ENCODE results near the gene CDHR5. TPM values are rescaled to one million over a fixed set of nuclear protein-coding genes. Genes with fewer than 3 reads are reported as not detected.

Gene CDHR5
- total RNA-seq, 4 donors from 2014 or later = 0.95 to 1.8 TPM; not detected in 2

- TF ChIP-seq, protein P1, sequence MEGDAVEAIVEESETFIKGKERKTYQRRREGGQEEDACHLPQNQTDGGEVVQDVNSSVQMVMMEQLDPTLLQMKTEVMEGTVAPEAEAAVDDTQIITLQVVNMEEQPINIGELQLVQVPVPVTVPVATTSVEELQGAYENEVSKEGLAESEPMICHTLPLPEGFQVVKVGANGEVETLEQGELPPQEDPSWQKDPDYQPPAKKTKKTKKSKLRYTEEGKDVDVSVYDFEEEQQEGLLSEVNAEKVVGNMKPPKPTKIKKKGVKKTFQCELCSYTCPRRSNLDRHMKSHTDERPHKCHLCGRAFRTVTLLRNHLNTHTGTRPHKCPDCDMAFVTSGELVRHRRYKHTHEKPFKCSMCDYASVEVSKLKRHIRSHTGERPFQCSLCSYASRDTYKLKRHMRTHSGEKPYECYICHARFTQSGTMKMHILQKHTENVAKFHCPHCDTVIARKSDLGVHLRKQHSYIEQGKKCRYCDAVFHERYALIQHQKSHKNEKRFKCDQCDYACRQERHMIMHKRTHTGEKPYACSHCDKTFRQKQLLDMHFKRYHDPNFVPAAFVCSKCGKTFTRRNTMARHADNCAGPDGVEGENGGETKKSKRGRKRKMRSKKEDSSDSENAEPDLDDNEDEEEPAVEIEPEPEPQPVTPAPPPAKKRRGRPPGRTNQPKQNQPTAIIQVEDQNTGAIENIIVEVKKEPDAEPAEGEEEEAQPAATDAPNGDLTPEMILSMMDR (IDR thresholded peaks at IDR 0.05 in 4 of 5, conservative IDR thresholded peaks at IDR 0.05 in 1 of 5) = peak in 4 of 5 experiments; percentile 28 to 50 (median 38)
- no peak for TF ChIP-seq POLR2A (IDR thresholded peaks at IDR 0.05)
- in situ Hi-C loops (cut with MboI; ENCODE audit: low sequenced_read_pairs in 4 of 4) (no loop called here), intact Hi-C loops (cut with DNase I; ENCODE audit: low total_unique reads) (loop anchor here (2.0 kb wide), 1 partner anchor 52 kb away; the partner anchor contains the start of gene PHRF1)
- Histone ChIP-seq H3K27ac (peak overlapping the region; percentile 81 to 93 (median 86)), H3K36me3 (no peaks in the 10 kb centered on the region), H3K4me3 (no peak overlapping the region), H3K27me3 (peaks cover 0 to 4% (median 3%) of the 10 kb centered on the region in 3 donors), H3K9me3 (no peaks in the 10 kb centered on the region), H3K4me1 (peaks cover 18 to 43% of the 10 kb centered on the region in 2 donors)
- DNase-seq (peak; percentile 70 to 90), ATAC-seq (peak; percentile 87 to 88)
Observed at GRCh38 chr11:629237-629583, 4.5 kb upstream of the CDHR5 start.

DNA sequence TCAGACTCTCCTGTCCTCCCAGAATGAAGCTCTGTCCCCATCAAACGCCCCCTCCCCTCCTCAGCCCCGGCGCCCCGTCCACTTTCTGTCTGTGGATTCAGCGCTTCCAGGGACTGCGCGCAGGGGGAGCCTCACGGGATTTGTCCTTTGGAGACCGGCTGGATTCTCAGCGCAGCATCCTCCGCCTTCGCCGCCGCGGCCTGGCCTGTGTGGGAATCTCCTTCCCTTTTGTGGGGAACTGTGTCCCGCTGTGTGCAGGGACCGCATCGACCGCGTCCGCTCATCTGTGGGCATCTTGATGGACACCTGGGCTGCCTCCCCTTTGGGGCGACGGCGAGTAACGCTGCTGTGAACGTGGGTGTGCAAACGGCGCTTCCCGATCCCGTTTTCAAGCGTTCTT lies 3.3 kb upstream of the CDHR5 start:
- in situ Hi-C loops (cut with MboI; ENCODE audit: low sequenced_read_pairs in 4 of 4) (no loop called here), intact Hi-C loops (cut with DNase I; ENCODE audit: low total_unique reads) (loop anchor here (1.0 to 2.0 kb wide), 2 partner anchors 16 to 51 kb away; partner anchors contain the start of gene PHRF1)
- TF ChIP-seq, protein P1 (IDR thresholded peaks at IDR 0.05 in 4 of 5, conservative IDR thresholded peaks at IDR 0.05 in 1 of 5) = no peak
- no peak for TF ChIP-seq POLR2A (IDR thresholded peaks at IDR 0.05)
- H3K4me3 ChIP-seq = peak overlapping the region in 1 of 4 donors; percentile 6
- DNase-seq (no peak), ATAC-seq (no peak)
- H3K4me1 ChIP-seq = peaks cover 13 to 38% of the 10 kb centered on the region in 2 donors
- H3K36me3 ChIP-seq = no peaks in the 10 kb centered on the region
- peaks cover 0 to 4% (median 3%) of the 10 kb centered on the region in 3 donors for H3K27me3 ChIP-seq
- peak overlapping the region; percentile 81 to 93 (median 86) for H3K27ac ChIP-seq
- no peaks in the 10 kb centered on the region for H3K9me3 ChIP-seq

GRCh38 chr11:627308-627576 lies 2.5 kb upstream of the CDHR5 start:
- TF ChIP-seq POLR2A (IDR thresholded peaks at IDR 0.05) = no peak
- TF ChIP-seq, protein P1 (IDR thresholded peaks at IDR 0.05 in 4 of 5, conservative IDR thresholded peaks at IDR 0.05 in 1 of 5) = no peak
- Histone ChIP-seq H3K27ac (peak overlapping the region in 1 of 4 donors; percentile 93), H3K4me3 (no peak overlapping the region), H3K9me3 (no peaks in the 10 kb centered on the region), H3K4me1 (peaks cover 12 to 31% of the 10 kb centered on the region in 2 donors), H3K36me3 (no peaks in the 10 kb centered on the region), H3K27me3 (peaks cover 0 to 7% (median 4%) of the 10 kb centered on the region in 3 donors)
- DNase-seq (no peak), ATAC-seq (no peak)
- in situ Hi-C loops (cut with MboI; ENCODE audit: low sequenced_read_pairs in 4 of 4) (no loop called here), intact Hi-C loops (cut with DNase I; ENCODE audit: low total_unique reads) (no loop called here)

DNA sequence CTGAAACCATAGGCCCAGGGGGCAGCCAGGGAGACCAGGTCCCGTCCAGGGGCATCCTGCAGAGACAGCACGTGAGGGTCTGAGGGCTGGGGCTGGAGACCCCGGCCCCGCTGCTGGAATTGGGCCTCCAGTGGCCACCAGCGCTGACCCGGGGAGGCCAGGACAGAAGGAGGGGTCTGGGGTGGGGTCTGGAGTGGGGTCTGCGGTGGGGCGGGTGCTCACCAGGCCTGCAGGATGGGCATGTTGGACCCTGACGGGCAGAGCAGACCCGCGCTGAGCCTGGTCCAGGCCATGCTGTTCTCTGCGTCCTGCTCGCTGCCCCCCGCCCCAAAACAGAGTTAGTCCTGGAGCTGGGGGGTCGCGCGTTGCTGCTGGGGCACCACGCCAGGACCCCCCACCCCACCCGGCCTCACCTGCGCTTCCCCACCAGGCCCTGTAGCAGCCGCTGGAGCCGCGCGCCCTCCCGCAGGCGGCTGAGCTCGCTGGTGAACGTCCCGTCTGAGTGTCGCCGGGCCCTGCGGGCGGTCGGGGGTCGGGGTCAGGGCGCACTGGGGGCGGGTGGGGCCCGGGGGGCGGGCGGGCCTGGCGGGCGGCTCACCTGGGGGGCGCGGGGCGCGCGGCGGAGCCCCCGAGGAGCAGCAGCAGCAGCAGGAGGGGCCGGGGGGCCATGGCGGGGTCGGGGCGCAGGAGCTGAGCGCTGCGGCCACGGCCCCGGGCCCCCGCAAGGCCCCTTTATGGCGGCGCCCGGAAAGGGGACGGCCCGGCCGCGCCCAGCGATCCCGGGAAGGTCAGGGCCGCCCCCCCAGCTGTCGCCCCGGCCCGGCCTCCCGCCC lies 1.9 kb upstream of the CDHR5 start, which contains the start of gene SCT:
Gene SCT, minus strand, starts transcription at position 707 of the 833 bp plus-strand sequence. Its CDS starts 38 bp downstream, at position 669.
- Histone ChIP-seq H3K27me3 (peaks cover 0 to 7% (median 4%) of the 10 kb centered on the region in 3 donors), H3K36me3 (no peaks in the 10 kb centered on the region), H3K27ac (peak within 1 kb of the TSS; percentile 81 to 93 (median 86)), H3K4me1 (peaks cover 12 to 31% of the 10 kb centered on the region in 2 donors), H3K9me3 (no peaks in the 10 kb centered on the region), H3K4me3 (no peak within 1 kb of the TSS)
- intact Hi-C loops (cut with DNase I; ENCODE audit: low total_unique reads) = no loop called here
- in situ Hi-C loops (cut with MboI; ENCODE audit: low sequenced_read_pairs in 4 of 4) = no loop called here
- TF ChIP-seq, protein P1 (IDR thresholded peaks at IDR 0.05 in 4 of 5, conservative IDR thresholded peaks at IDR 0.05 in 1 of 5) = no peak
- no peak for TF ChIP-seq POLR2A (IDR thresholded peaks at IDR 0.05)
- ATAC-seq = no peak
- DNase-seq = no peak

Data from gastrocnemius medialis (tissue), 4 donors.